ENCODE measurements around the gene MAP2K6.

GRCh38 chr17:69402052-69402451 lies 12.4 kb upstream of the MAP2K6 start:
- TF ChIP-seq EZH2phosphoT487 (IDR thresholded peaks at IDR 0.05): no peak
- no peak for TF ChIP-seq CTCF (IDR thresholded peaks at IDR 0.05)
- TF ChIP-seq EZH2 (IDR thresholded peaks at IDR 0.05): no peak
